Effector CD8-positive, alpha-beta T cell (primary cell): ENCODE results near the gene SHQ1.
"Not testable (repeated sequence)": the region's sequence is repeated elsewhere in the genome, so short reads cannot be mapped to it uniquely, and the experiment has no call there.

Experiments used
- DNase-seq: peaks from one replicate; lab custom pipeline; 2025; lab: John Stamatoyannopoulos, UW

Gene SHQ1

GRCh38 chr3:72748659-72749058 is 99.6 kb downstream of the SHQ1 start:
- DNase-seq = no peak

GRCh38 chr3:72746430-72747411 is 101.5 kb downstream of the SHQ1 start:
- DNase-seq = no peak

- DNase-seq = no peak
Measured at GRCh38 chr3:72745146-72745999, 102.9 kb downstream of the SHQ1 start.

- no peak for DNase-seq
Measured at GRCh38 chr3:72744330-72744729, 103.9 kb downstream of the SHQ1 start.

- DNase-seq = no peak
Measured at GRCh38 chr3:72739531-72740466, 108.4 kb downstream of the SHQ1 start.

GRCh38 chr3:72738752-72739530 is 109.3 kb downstream of the SHQ1 start:
- peak; percentile 76 for DNase-seq

GRCh38 chr3:72735072-72735471 is 113.2 kb downstream of the SHQ1 start:
- not testable (repeated sequence) for DNase-seq

- DNase-seq = no peak
Measured at GRCh38 chr3:72733676-72734075, 114.6 kb downstream of the SHQ1 start.

- not testable (repeated sequence) for DNase-seq
Measured at GRCh38 chr3:72732666-72733345, 115.4 kb downstream of the SHQ1 start.

GRCh38 chr3:72728958-72729467 is 119.2 kb downstream of the SHQ1 start:
- no peak for DNase-seq

- DNase-seq = no peak
Measured at GRCh38 chr3:72728329-72728889, 119.8 kb downstream of the SHQ1 start.

- DNase-seq = no peak
Measured at GRCh38 chr3:72727726-72728125, 120.5 kb downstream of the SHQ1 start.

- DNase-seq = no peak
Measured at GRCh38 chr3:72727172-72727571, 121.1 kb downstream of the SHQ1 start.

- no peak for DNase-seq
Measured at GRCh38 chr3:72725229-72725628, 123.0 kb downstream of the SHQ1 start.

- DNase-seq = no peak
Measured at GRCh38 chr3:72724070-72724469, 124.2 kb downstream of the SHQ1 start.

- no peak for DNase-seq
Measured at GRCh38 chr3:72722930-72723726, 125.1 kb downstream of the SHQ1 start.

- DNase-seq = no peak
Measured at GRCh38 chr3:72721683-72722381, 126.4 kb downstream of the SHQ1 start.

GRCh38 chr3:72720566-72720965 is 127.7 kb downstream of the SHQ1 start:
- no peak for DNase-seq
